Naive thymus-derived CD8-positive, alpha-beta T cell (primary cell): ENCODE results near the gene SFMBT2. TPM values are rescaled to one million over a fixed set of nuclear protein-coding genes. Genes with fewer than 3 reads are reported as not detected.

Source experiments
- ATAC-seq, 2 donors: fragments of 150-1000 bp; cut with Tn5 transposase in 1 of 2; sonication (Bioruptor Pico), chemical (Tn5 transposase) in 1 of 2; 1 replicate in 1 of 2; 2 replicates in 1 of 2; pipeline ENCODE4 v1.10.0; 2021; ENCODE audit warnings: mild to moderate bottlenecking in 2 of 2, moderate library complexity in 2 of 2
- POLR2A ChIA-PET: fragments of 350-600 bp; sonication (Branson Sonifier 250); formaldehyde crosslinking; loops from one replicate; lab custom pipeline; 2021; ENCODE audit warnings: antibody characterized with exemption; lab: Charles Lee
- DNase-seq, 10 donors: peaks; one replicate each; pipeline versions ENCODE4 v3.0.0 to v3.0.0-alpha.2; 2020 to 2022
- H3K27ac Mint-ChIP-seq, 10 donors: one replicate each; pipeline ENCODE4 v1.8.0; 2020 to 2022; ENCODE audit warnings: mild to moderate bottlenecking in 10 of 10, mixed read lengths in 10 of 10, moderate library complexity in 4 of 10, inconsistent platforms in 1 of 10
- H3K27me3 Mint-ChIP-seq, 5 donors: one replicate each; pipeline ENCODE4 v1.8.0; 2021 to 2022; ENCODE audit warnings: mixed read lengths in 5 of 5
- H3K36me3 Mint-ChIP-seq, 3 donors: one replicate each; pipeline ENCODE4 v1.8.0; 2020 to 2022; ENCODE audit warnings: mixed read lengths in 3 of 3, mild to moderate bottlenecking in 2 of 3, inconsistent platforms in 1 of 3
- H3K4me1 Mint-ChIP-seq, 4 donors: one replicate each; pipeline ENCODE4 v1.8.0; 2021 to 2022; ENCODE audit warnings: mixed read lengths in 4 of 4
- H3K4me3 Mint-ChIP-seq, 10 donors: one replicate each; pipeline ENCODE4 v1.8.0; 2020 to 2022; ENCODE audit warnings: mild to moderate bottlenecking in 10 of 10, mixed read lengths in 10 of 10, moderate library complexity in 6 of 10, inconsistent platforms in 1 of 10
- H3K9me3 Mint-ChIP-seq, 9 donors: one replicate each; pipeline ENCODE4 v1.8.0; 2020 to 2022; ENCODE audit warnings: mixed read lengths in 9 of 9, mild to moderate bottlenecking in 3 of 9, inconsistent platforms in 1 of 9, moderate library complexity in 1 of 9
- polyA plus RNA-seq, 3 donors: library from polyadenylated mRNA; unstranded; fragments of 300-500 nt; fragmentation: Illumina TruSeq; gene quantifications; one replicate each; pipeline ENCODE4 v1.2.3, GENCODE V29; 2021
- total RNA-seq, 8 experiments: library from RNA in 2 of 8; stranded (reverse) in 2 of 8; gene quantifications; one replicate each; pipeline ENCODE4 v1.2.3 and lab custom pipeline; 2021 to 2026

SFMBT2 gene
- total and polyA plus RNA-seq, 5 experiments from 2014 or later, result 2.2 to 31.8 (median 6.7) TPM

DNA sequence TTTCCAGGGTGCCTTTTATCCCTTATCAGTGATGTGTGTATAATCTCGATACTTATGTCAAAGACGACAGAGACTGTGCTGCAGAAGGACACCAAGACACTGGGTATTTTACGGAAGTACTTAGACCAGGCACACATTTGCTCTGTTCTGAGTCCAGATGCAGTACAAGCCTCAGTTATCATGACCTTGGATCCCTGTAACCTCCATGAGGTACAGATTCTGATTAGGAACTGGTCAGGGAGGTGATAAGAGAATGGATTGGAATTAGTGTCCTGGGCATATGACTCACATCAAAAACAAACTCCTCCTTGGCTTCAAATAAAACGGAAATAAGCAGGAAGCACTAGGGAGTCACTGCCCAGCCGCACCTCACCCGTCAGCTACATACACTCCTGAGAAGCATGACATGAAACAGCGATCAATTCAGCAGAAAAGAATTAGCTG lies 146.5 kb downstream of the SFMBT2 start:
- Mint-ChIP-seq H3K9me3 (no peaks in the 10 kb centered on the region), H3K36me3 (peaks cover 0 to 16% (median 3%) of the 10 kb centered on the region in 3 donors), H3K4me3 (no peak overlapping the region), H3K27ac (peak overlapping the region in 2 of 10 donors; percentile 33 to 53), H3K4me1 (peaks cover 20 to 45% (median 30%) of the 10 kb centered on the region in 4 donors), H3K27me3 (no peaks in the 10 kb centered on the region)
- ATAC-seq (no peak), DNase-seq (no peak)
- POLR2A ChIA-PET, result no interaction called here

DNA sequence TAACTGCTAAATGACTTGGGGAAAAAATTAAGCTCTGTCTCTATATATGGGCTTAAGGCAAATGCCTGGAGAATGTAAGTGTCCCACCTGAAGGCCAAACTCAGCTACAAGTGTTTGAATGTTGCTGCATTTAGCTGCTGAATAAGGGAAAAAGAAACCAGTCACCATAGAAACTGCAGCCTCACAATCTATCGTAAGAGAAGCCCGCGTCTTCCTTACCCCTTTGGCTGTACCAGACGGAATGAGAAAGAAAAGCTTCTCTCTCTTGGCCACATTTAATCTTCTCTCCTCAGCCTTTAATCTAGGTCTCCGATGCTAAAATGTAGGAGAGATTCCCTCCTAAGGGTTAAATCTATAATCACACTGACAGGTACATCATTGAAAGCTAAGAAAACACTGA lies 147.2 kb downstream of the SFMBT2 start:
- Mint-ChIP-seq H3K4me3 (no peak overlapping the region), H3K27ac (peak overlapping the region in 5 of 10 donors; percentile 40 to 74 (median 53)), H3K4me1 (peaks cover 19 to 47% (median 32%) of the 10 kb centered on the region in 4 donors), H3K36me3 (peaks cover 0 to 16% (median 0%) of the 10 kb centered on the region in 3 donors), H3K27me3 (no peaks in the 10 kb centered on the region), H3K9me3 (no peaks in the 10 kb centered on the region)
- ATAC-seq, result no peak
- DNase-seq, result no peak
- POLR2A ChIA-PET, result no interaction called here

DNA sequence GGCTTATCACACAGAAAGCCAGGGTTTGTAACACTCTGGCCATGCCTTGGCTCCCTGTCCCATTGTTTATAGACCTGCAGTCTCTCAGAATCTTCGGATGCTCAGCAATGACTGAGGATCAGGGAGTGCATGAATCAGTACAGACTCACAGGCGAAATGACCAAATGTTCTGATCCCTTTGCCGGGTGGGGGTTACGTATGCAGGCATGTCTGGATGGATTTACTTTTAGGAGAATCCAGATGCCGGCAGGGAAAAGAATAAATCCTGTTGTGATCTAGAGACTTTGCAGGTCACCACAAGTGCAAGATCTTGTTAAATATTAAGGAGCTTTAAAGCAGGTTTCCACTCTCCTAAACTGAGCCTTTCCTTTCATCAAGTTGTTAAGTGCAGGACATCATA lies 149.5 kb downstream of the SFMBT2 start:
- Mint-ChIP-seq H3K4me3 (no peak overlapping the region), H3K27me3 (no peaks in the 10 kb centered on the region), H3K36me3 (peaks cover 0 to 19% (median 0%) of the 10 kb centered on the region in 3 donors), H3K27ac (peak overlapping the region in 7 of 10 donors; percentile 11 to 88 (median 22)), H3K9me3 (no peaks in the 10 kb centered on the region), H3K4me1 (peaks cover 21 to 55% (median 48%) of the 10 kb centered on the region in 4 donors)
- no peak for ATAC-seq
- POLR2A ChIA-PET, result no interaction called here
- DNase-seq, result no peak

DNA sequence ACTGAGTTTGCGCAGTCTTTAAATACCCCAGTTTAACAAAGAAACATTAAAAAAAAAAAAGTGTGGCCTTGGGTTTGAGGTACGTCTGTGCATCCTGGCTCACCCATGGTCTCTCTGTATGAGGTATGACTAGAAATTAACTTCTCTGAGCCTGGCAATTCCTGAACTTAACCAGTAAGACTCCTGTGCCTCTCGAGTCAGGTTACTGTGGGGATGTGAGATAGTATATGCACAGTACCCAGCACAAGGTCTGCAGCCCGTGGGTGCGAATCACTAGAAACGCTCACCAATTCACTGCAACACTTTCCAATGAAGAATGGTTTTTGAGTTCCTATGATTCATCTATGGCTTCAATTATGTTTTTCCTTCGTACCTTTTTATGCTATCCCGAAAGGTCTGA lies 149.9 kb downstream of the SFMBT2 start:
- Mint-ChIP-seq H3K36me3 (peaks cover 0 to 19% (median 0%) of the 10 kb centered on the region in 3 donors), H3K27me3 (no peaks in the 10 kb centered on the region), H3K9me3 (no peaks in the 10 kb centered on the region), H3K4me1 (peaks cover 25 to 60% (median 53%) of the 10 kb centered on the region in 4 donors), H3K4me3 (no peak overlapping the region), H3K27ac (peak overlapping the region in 7 of 10 donors; percentile 75 to 98 (median 93))
- DNase-seq (no peak), ATAC-seq (no peak)
- POLR2A ChIA-PET, result no interaction called here

DNA sequence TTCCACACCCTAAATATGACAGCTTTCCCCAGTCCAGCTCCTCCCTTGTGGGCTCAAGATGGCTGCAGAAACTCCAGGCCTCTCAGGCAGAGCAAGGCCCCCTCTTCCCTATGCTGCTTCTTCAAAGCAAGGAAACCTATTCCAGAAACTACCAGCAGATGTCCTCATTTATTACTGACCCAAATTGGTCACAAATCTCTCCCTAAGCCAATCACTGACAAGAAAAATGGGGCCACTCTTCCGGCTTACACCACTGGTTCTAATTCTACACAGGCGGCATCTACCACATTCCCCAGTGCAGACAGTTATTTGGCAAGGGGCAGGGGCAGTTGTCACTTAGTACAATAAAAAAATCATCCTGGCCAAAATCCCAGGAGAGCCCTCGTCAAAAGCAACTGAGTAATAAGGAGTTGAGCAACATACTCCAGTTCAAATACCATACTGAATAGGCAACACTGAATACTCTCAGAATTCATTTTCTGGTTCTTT lies 150.4 kb downstream of the SFMBT2 start:
- Mint-ChIP-seq H3K36me3 (peaks cover 0 to 19% (median 0%) of the 10 kb centered on the region in 3 donors), H3K4me3 (peak overlapping the region in 7 of 10 donors; percentile 2 to 55 (median 29)), H3K4me1 (peaks cover 30 to 61% (median 57%) of the 10 kb centered on the region in 4 donors), H3K27me3 (no peaks in the 10 kb centered on the region), H3K27ac (peak overlapping the region; percentile 75 to 98 (median 88)), H3K9me3 (no peaks in the 10 kb centered on the region)
- POLR2A ChIA-PET, result interaction anchor here (1.7 kb wide), 1 partner anchor 148 kb away, joined by 4 read pairs; no protein-coding TSS in a partner anchor
- ATAC-seq (peak in 1 of 2 donors; percentile 8), DNase-seq (peak in 3 of 10 donors; percentile 30 to 41 (median 30))

DNA sequence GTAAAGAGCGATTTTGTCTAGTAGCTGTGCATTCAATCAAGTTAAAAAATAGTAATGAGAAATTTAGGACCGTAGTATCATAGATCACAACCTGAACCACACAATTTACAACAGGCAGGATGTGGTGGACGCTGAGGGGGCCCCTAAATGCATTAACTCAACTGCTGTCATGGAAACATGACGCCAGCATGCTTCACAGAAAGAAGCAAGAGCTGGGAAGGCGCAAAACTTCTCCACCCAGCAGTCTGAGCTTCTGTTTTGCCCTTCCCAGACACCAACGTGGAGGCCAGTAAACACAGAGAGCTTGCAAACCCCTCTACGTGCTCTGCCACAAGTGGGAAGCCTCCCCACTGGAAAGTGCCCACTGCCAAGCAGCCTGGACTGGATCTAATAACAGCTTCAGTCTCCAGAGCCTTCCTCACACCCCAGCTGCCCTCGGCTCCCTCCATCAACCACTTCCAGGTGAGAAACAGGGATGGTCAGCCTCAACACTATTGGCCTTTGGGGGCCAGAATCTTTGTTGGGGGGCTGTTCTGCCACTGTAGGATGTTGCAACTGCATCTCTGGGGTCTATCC lies 151.8 kb downstream of the SFMBT2 start:
- Mint-ChIP-seq H3K36me3 (peaks cover 0 to 25% (median 3%) of the 10 kb centered on the region in 3 donors), H3K27ac (peak overlapping the region; percentile 75 to 98 (median 91)), H3K4me3 (peak overlapping the region; percentile 47 to 87 (median 71)), H3K9me3 (no peaks in the 10 kb centered on the region), H3K4me1 (peaks cover 34 to 69% (median 65%) of the 10 kb centered on the region in 4 donors), H3K27me3 (no peaks in the 10 kb centered on the region)
- ATAC-seq, result peak; percentile 88 to 94
- POLR2A ChIA-PET, result interaction anchor here (0.6 to 1.7 kb wide), 5 partner anchors 12 to 152 kb away, joined by 3 to 12 read pairs (median 5); partner anchors contain the start of gene SFMBT2
- DNase-seq, result peak; percentile 42 to 90 (median 74)

DNA sequence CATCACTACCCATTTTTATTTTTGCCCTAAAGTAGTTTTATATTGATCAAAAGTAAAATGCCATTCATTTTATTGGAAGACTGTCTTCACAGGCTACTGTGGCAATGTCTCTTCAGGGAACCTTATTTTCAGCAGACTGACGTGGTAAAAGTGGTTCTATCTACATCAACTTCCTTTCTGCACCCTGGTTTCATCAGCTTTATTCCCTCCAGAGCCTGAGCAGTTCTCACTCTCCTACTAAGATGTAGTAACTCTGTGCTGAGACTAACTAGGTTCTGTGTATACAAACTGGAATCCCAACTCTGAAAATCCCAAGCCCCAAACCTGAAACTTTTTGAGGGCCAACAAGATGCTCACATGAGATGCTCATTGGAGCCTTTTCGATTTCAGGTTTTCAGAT lies 155.3 kb downstream of the SFMBT2 start:
- Mint-ChIP-seq H3K27ac (peak overlapping the region in 9 of 10 donors; percentile 31 to 94 (median 73)), H3K4me1 (peaks cover 35 to 82% (median 70%) of the 10 kb centered on the region in 4 donors), H3K4me3 (no peak overlapping the region), H3K27me3 (no peaks in the 10 kb centered on the region), H3K9me3 (no peaks in the 10 kb centered on the region), H3K36me3 (peaks cover 9 to 36% (median 17%) of the 10 kb centered on the region in 3 donors)
- no peak for ATAC-seq
- no peak for DNase-seq
- POLR2A ChIA-PET, result interaction anchor here (1.5 kb wide), 1 partner anchor 155 kb away, joined by 3 read pairs; the partner anchor contains the start of gene SFMBT2

DNA sequence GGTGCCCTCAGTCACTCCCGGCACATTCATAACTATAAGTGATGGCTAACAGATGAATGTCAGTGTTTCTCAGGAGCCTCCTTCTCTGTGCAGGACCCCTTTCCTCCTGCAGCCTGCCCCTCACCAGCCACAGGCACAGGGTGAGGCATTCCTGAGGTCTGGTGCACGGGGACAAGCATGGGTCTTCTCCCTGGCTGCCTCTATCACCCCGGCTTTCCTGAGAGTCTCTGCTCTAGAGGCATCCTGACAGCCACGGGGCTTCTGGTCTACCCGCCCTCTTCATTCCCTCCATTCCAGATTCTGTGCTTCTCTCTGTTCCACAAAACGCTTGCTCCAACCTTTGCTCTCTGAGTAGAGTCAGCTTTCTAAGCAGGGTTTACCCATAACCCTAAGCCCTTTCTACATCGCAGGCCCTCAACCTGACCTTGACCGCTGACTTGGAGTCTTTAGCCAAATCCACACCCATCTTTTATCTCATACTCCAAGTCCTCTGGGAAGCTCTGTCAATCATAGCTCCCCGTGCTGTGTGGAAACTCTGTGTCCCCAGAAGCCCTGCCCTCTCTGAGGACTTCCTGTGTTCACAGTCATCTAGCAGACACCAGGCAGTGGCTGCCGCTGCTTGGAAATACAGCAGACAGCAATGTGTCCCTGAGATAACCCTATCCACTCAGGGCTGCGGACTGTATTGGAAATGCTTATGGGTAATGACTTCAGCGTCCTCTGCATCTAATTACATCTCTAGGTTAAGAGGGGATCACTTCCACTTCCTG lies 159.0 kb downstream of the SFMBT2 start:
- no peaks in the 10 kb centered on the region for H3K9me3 Mint-ChIP-seq
- peak in 1 of 2 donors; percentile 48 for ATAC-seq
- POLR2A ChIA-PET, result no interaction called here
- peaks cover 19 to 48% (median 39%) of the 10 kb centered on the region in 4 donors for H3K4me1 Mint-ChIP-seq
- H3K27ac Mint-ChIP-seq, result peak overlapping the region in 7 of 10 donors; percentile 2 to 84 (median 67)
- no peaks in the 10 kb centered on the region for H3K27me3 Mint-ChIP-seq
- no peak for DNase-seq
- no peak overlapping the region for H3K4me3 Mint-ChIP-seq
- H3K36me3 Mint-ChIP-seq, result peaks cover 18 to 61% (median 30%) of the 10 kb centered on the region in 3 donors

DNA sequence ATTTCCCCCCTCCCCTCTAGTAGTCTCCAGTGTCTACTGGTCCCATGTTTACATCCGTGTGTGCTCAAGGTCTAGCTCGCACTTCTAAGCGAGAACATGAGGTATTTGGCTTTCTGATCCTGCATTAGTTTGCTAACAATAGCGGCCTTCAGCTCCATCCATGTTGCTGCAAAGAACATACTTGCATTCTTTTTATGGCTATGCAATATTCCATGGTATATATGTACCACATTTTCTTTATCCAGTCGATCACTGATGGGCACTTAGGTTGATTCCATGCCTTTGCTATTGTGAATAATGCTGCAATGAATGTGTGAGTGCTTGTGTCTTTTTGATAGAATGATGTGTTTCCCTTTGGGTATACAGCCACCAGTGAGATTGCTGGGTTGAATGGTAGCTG lies 160.6 kb downstream of the SFMBT2 start:
- Mint-ChIP-seq H3K27ac (no peak overlapping the region), H3K36me3 (peaks cover 21 to 74% (median 36%) of the 10 kb centered on the region in 3 donors)

DNA sequence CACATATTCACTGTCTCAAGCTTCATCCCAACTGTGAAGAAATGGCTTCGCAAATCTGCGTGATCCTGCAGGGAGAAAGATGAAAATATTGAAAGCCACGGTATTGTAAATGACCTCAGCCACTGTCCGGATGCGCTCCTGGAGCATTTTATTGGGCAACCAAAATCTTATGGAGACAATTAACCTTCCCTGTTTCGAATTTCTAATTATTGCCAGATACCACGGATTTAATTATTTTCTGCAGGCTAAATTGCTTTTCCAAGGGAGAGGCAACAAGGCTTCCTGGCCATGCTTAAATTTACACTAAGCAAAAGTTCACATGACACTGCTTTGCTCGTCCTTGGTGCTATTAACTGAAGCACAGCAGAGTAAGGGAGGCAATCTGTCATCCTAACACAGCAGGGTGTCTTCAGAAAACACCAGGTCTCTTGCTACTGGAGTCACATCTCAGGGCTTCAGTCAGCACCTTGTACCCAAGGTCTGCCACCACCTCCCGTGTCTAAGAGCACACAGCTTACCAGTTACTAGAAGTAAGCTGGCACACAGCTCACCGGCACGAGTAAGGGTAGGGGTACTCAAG lies 162.2 kb downstream of the SFMBT2 start:
- Mint-ChIP-seq H3K4me1 (peaks cover 15 to 43% (median 35%) of the 10 kb centered on the region in 4 donors), H3K27me3 (no peaks in the 10 kb centered on the region), H3K9me3 (no peaks in the 10 kb centered on the region), H3K4me3 (no peak overlapping the region), H3K36me3 (peaks cover 21 to 71% (median 38%) of the 10 kb centered on the region in 3 donors), H3K27ac (peak overlapping the region in 1 of 10 donors; percentile 62)
- POLR2A ChIA-PET, result no interaction called here
- no peak for ATAC-seq
- no peak for DNase-seq

More for the DNA sequence above, 160.6 kb downstream of the SFMBT2 start:
- H3K4me3 Mint-ChIP-seq, result no peak overlapping the region
- no peaks in the 10 kb centered on the region for H3K27me3 Mint-ChIP-seq
- H3K9me3 Mint-ChIP-seq, result no peaks in the 10 kb centered on the region
- DNase-seq, result no peak
- no peak for ATAC-seq
- POLR2A ChIA-PET, result no interaction called here
- peaks cover 10 to 36% (median 29%) of the 10 kb centered on the region in 4 donors for H3K4me1 Mint-ChIP-seq

DNA sequence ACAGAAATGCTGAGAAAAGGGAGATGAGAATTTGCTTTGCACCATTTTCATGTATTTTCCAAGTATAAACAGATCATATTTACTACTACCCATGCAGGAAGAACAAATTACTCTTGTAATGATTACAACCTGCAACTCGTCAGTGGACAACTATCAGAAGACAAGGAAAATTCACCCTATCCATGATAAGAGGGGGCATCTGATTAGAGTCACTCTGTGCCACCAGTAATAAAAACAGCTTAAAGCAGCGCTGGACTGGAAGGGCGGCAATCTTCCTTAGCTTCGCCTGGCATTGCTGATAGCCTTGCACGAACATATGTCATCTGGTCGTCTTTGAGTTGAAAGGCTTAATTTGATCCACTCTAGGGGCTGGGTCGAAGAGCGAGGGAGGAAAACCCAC lies 162.7 kb downstream of the SFMBT2 start:
- Mint-ChIP-seq H3K27me3 (no peaks in the 10 kb centered on the region), H3K9me3 (no peaks in the 10 kb centered on the region), H3K27ac (no peak overlapping the region), H3K4me1 (peaks cover 15 to 45% (median 34%) of the 10 kb centered on the region in 4 donors), H3K36me3 (peaks cover 24 to 71% (median 41%) of the 10 kb centered on the region in 3 donors), H3K4me3 (no peak overlapping the region)
- POLR2A ChIA-PET, result no interaction called here
- DNase-seq (no peak), ATAC-seq (no peak)

DNA sequence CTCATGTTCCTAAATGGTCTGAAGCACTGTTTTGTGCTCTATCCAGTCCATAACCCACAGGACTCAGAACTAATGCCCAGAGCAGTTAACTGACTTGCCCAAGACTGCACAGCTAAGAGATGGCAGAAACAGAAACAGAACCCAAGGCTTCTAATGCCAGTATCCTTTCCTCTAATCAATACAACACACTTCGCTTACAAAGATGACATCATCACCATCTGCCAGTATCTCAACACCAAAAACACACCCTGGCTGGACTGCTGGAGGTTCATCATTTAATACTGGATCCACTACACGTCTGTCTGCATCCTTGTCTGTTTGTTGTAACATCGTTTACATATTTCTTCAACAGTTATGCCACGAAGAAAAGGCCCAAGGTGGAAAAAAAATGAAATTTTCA lies 165.3 kb downstream of the SFMBT2 start:
- H3K27ac Mint-ChIP-seq, result peak overlapping the region in 2 of 10 donors; percentile 11 to 73
- no peak overlapping the region for H3K4me3 Mint-ChIP-seq
- no peak for ATAC-seq
- DNase-seq, result no peak
- H3K36me3 Mint-ChIP-seq, result peaks cover 31 to 76% (median 49%) of the 10 kb centered on the region in 3 donors
- H3K9me3 Mint-ChIP-seq, result no peaks in the 10 kb centered on the region
- peaks cover 11 to 42% (median 31%) of the 10 kb centered on the region in 4 donors for H3K4me1 Mint-ChIP-seq
- POLR2A ChIA-PET, result interaction anchor here (1.1 kb wide), 1 partner anchor 37 kb away, joined by 4 read pairs; no protein-coding TSS in a partner anchor
- H3K27me3 Mint-ChIP-seq, result no peaks in the 10 kb centered on the region
